MM.1S (cell line): ENCODE data around the gene CCDC158.

Experiments
- DNase-seq: peaks from one replicate; pipeline ENCODE4 v3.0.0-alpha.2; 2015
- H2AFZ ChIP-seq: fragments of 300-600 bp; sonication (generic); 2 replicates; pipeline ENCODE4 v1.6.0; 2016; ENCODE audit warnings: antibody characterized with exemption, low read length
- H3F3A ChIP-seq: fragments of 300-600 bp; sonication (generic); 2 replicates; pipeline ENCODE4 v1.6.1; 2016; ENCODE audit warnings: mild to moderate bottlenecking, antibody characterized with exemption, low read length, moderate library complexity, mixed read lengths; ENCODE audit not compliant: insufficient read depth
- H3K27ac ChIP-seq: fragments of 300-600 bp; sonication (generic); 2 replicates; pipeline ENCODE4 v1.5.1; 2016; ENCODE audit warnings: mild to moderate bottlenecking, low read length
- H3K27me3 ChIP-seq: fragments of 300-600 bp; sonication (generic); replicated peaks from 2 replicates; pipeline ENCODE4 v1.6.0; 2016; ENCODE audit warnings: low read length; ENCODE audit not compliant: insufficient read depth
- H3K36me3 ChIP-seq: fragments of 300-600 bp; sonication (generic); replicated peaks from 2 replicates; pipeline ENCODE4 v1.6.1; 2016; ENCODE audit warnings: mild to moderate bottlenecking, low read length, mixed read lengths; ENCODE audit not compliant: insufficient read depth
- H3K4me1 ChIP-seq: fragments of 300-600 bp; sonication (generic); 2 replicates; pipeline ENCODE4 v1.6.1; 2016; ENCODE audit warnings: low read length, mixed read lengths
- H3K4me2 ChIP-seq: fragments of 300-600 bp; sonication (generic); 2 replicates; pipeline ENCODE4 v1.6.0; 2016; ENCODE audit warnings: low read depth, low read length
- H3K4me3 ChIP-seq: fragments of 300-600 bp; sonication (generic); 2 replicates; pipeline ENCODE4 v1.5.1; 2016; ENCODE audit warnings: low read length, mixed read lengths
- H3K79me2 ChIP-seq: fragments of 300-600 bp; sonication (generic); 2 replicates; pipeline ENCODE4 v1.6.1; 2016; ENCODE audit warnings: mixed run types, low read length, mixed read lengths
- H3K9ac ChIP-seq: fragments of 300-600 bp; sonication (generic); 2 replicates; pipeline ENCODE4 v1.6.1; 2016; ENCODE audit warnings: low read length, mixed read lengths
- H3K9me2 ChIP-seq: fragments of 300-600 bp; sonication (generic); replicated peaks from 2 replicates; pipeline ENCODE4 v1.6.1; 2016; ENCODE audit warnings: mild to moderate bottlenecking, low read length, mixed read lengths; ENCODE audit not compliant: insufficient read depth
- H3K9me3 ChIP-seq: fragments of 300-600 bp; sonication (generic); replicated peaks from 2 replicates; pipeline ENCODE4 v1.6.1; 2016; ENCODE audit warnings: mild to moderate bottlenecking, low read length, mixed read lengths; ENCODE audit not compliant: insufficient read depth
- H4K20me1 ChIP-seq: fragments of 300-600 bp; sonication (generic); 2 replicates; pipeline ENCODE4 v1.6.1; 2016; ENCODE audit warnings: mild to moderate bottlenecking, low read length, moderate library complexity, mixed read lengths; ENCODE audit not compliant: insufficient read depth
- EZH2 ChIP-seq: fragments of 300-600 bp; sonication (generic); optimal IDR thresholded peaks from 2 replicates; pipeline ENCODE3; 2017; ENCODE audit warnings: low read depth, mild to moderate bottlenecking, antibody characterized with exemption, low read length, mixed read lengths
- EZH2phosphoT487 ChIP-seq: fragments of 300-600 bp; sonication (generic); IDR thresholded peaks from 2 replicates; pipeline ENCODE4 v1.6.1; 2018; ENCODE audit warnings: antibody characterized with exemption, low read length
- TF ChIP-seq, protein P1 (sequence below): fragments of 300-600 bp; sonication (generic); IDR thresholded peaks from 2 replicates; pipeline ENCODE4 v1.5.1; 2016; ENCODE audit warnings: antibody characterized with exemption, low read length, mixed read lengths

CCDC158 gene

DNA sequence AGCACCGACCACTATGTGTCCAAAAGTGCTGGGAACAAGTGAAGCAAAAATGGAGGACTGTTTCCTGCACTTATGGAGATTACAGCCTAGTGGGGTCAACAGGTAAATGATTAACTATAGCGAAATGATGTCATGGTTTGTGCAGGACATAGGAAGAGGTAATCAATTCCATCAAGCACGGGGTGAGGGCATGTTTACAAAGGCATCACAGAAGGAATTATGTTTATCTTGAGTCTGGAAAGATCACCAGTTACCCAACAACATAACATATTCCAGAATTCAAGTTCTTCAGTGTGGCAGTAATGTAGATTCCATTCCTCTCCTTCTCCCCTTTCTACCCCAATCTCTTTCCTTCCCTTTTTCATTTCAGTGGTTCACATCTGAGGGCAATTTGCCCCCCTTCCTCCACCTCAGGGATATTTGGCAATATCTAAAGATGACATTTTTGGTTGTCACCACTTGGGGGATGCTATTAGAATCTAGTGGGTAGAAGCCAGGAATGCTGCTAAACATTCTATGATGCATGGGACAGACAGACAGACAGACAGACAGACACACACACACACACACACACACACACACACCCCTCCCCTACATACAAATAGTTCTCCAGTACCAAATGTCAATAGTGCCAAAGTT is 145.3 kb downstream of the CCDC158 start:
- TF ChIP-seq EZH2 (no peak), EZH2phosphoT487 (no peak)
- TF ChIP-seq, protein P1, sequence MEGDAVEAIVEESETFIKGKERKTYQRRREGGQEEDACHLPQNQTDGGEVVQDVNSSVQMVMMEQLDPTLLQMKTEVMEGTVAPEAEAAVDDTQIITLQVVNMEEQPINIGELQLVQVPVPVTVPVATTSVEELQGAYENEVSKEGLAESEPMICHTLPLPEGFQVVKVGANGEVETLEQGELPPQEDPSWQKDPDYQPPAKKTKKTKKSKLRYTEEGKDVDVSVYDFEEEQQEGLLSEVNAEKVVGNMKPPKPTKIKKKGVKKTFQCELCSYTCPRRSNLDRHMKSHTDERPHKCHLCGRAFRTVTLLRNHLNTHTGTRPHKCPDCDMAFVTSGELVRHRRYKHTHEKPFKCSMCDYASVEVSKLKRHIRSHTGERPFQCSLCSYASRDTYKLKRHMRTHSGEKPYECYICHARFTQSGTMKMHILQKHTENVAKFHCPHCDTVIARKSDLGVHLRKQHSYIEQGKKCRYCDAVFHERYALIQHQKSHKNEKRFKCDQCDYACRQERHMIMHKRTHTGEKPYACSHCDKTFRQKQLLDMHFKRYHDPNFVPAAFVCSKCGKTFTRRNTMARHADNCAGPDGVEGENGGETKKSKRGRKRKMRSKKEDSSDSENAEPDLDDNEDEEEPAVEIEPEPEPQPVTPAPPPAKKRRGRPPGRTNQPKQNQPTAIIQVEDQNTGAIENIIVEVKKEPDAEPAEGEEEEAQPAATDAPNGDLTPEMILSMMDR: no peak
- Histone ChIP-seq H4K20me1 (no peaks in the 10 kb centered on the region), H2AFZ (no peak overlapping the region), H3K27ac (no peak overlapping the region), H3K4me1 (no peaks in the 10 kb centered on the region), H3F3A (no peaks in the 10 kb centered on the region), H3K9ac (no peak overlapping the region), H3K27me3 (no peaks in the 10 kb centered on the region), H3K9me2 (no peaks in the 10 kb centered on the region), H3K36me3 (no peaks in the 10 kb centered on the region), H3K79me2 (no peaks in the 10 kb centered on the region), H3K4me2 (no peak overlapping the region), H3K9me3 (no peaks in the 10 kb centered on the region), H3K4me3 (no peak overlapping the region)
- DNase-seq: no peak

DNA sequence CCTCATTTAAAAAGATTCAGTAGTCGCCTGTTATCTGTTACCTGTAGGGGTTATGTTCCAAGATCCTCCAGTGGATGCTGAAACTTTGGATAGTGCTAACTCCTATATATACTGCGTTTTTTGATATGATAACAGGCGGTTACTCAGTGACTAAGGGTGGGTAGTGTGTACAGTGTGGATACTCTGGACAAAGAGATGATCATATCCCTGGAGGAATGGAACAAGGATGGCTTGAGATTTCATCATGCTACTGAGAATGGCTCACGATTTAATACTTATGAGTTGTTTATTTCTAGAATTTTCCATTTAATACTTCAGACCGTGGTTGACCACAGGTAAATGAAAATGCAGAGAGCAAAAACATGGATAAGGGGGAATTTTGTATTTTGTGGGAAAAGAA is 147.9 kb downstream of the CCDC158 start:
- Histone ChIP-seq H3K27ac (no peak overlapping the region), H3K9ac (no peak overlapping the region), H3K4me2 (no peak overlapping the region), H3K36me3 (no peaks in the 10 kb centered on the region), H3K79me2 (no peaks in the 10 kb centered on the region), H3K9me2 (no peaks in the 10 kb centered on the region), H3K27me3 (no peaks in the 10 kb centered on the region), H3K9me3 (no peaks in the 10 kb centered on the region), H4K20me1 (no peaks in the 10 kb centered on the region), H3K4me3 (no peak overlapping the region), H3K4me1 (no peaks in the 10 kb centered on the region), H2AFZ (no peak overlapping the region), H3F3A (no peaks in the 10 kb centered on the region)
- DNase-seq: no peak
- TF ChIP-seq, protein P1: no peak
- TF ChIP-seq EZH2: no peak
- no peak for TF ChIP-seq EZH2phosphoT487

DNA sequence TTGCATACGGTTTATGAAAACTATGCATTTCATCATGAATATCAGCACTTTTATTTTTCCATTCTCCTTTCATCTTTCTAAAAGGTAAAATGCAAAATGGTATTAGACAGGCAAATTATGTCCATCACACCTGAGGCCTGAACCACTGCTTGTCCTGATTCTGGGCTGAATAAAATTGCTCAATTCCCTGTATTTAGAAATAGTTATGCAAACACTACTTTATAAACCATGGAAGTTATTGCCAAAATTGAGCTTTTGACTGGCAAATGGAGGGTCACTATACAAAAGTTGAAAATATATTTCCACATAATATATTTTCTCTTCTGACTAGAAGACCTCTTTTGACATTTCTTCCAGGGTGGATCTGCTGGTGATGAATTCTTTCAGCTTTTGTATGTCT is 148.4 kb downstream of the CCDC158 start:
- Histone ChIP-seq H3F3A (no peaks in the 10 kb centered on the region), H2AFZ (no peak overlapping the region), H3K79me2 (no peaks in the 10 kb centered on the region), H3K27ac (no peak overlapping the region), H3K4me2 (no peak overlapping the region), H3K9me3 (no peaks in the 10 kb centered on the region), H3K4me1 (no peaks in the 10 kb centered on the region), H3K9ac (no peak overlapping the region), H3K36me3 (no peaks in the 10 kb centered on the region), H4K20me1 (no peaks in the 10 kb centered on the region), H3K9me2 (no peaks in the 10 kb centered on the region), H3K4me3 (no peak overlapping the region), H3K27me3 (no peaks in the 10 kb centered on the region)
- TF ChIP-seq, protein P1: no peak
- DNase-seq: no peak
